Gastrocnemius medialis (tissue), 4 donors: Measurements from ENCODE around the gene P4HA3.

Experiments used
- CTCF ChIP-seq, 5 experiments: fragments of 450-650 bp in 3 of 5; fragments of 200-600 bp in 2 of 5; sonication (generic) in 2 of 5; IDR thresholded peaks in 4 of 5; conservative IDR thresholded peaks in 1 of 5; 1 replicate in 4 of 5; 2 replicates in 1 of 5; pipeline ENCODE4 v1.5.1; 2016 to 2019; ENCODE audit warnings: antibody characterized with exemption in 5 of 5, mild to moderate bottlenecking in 3 of 5, moderate library complexity in 3 of 5
- POLR2A ChIP-seq, 2 donors: fragments of 450-650 bp; IDR thresholded peaks; one replicate each; pipeline ENCODE4 v1.6.1; 2017; ENCODE audit warnings: antibody characterized with exemption in 2 of 2, mild to moderate bottlenecking in 2 of 2, moderate library complexity in 2 of 2

GRCh38 chr11:74354036-74354435 lies 42.6 kb upstream of the P4HA3 start:
- no peak for TF ChIP-seq CTCF (IDR thresholded peaks at IDR 0.05 in 4 of 5, conservative IDR thresholded peaks at IDR 0.05 in 1 of 5)
- no peak for TF ChIP-seq POLR2A (IDR thresholded peaks at IDR 0.05)
